ENCODE measurements around the gene CPNE6.

Gene CPNE6

DNA sequence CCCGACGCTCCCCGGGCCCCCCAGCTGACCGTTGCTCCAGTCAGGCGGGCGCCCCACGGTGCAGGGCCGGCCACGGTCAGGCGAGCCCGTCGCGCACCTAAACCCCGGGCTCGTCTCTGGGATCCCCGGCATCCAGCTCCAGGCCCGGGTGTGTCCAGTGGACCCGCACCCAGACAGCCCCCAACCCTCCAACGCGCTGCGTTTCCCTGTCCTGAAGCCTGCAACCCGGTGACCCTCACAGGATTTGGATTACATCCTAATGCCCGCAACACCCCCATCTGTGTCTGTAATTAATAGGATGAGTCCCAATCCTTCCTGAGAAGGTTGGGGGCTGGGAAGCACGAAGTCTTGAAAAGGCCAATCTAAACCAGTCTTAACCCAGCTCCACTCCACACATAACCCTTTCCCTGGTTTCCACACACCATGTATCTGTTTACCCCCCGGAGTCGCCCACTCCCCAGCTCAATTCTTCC, 10.4 kb downstream of the CPNE6 start:
- Histone ChIP-seq H3K9me3 (ENCODE audit: control insufficient read depth, insufficient read depth, low read depth, low read length) (no peaks in the 10 kb centered on the region), H3K36me3 (ENCODE audit: control insufficient read depth in 2 of 2, insufficient read depth in 1 of 2, low read length in 2 of 2) (no peaks in the 10 kb centered on the region), H3K4me3 (ENCODE audit: low read depth, low read length) (peak overlapping the region; percentile 58; the same call in 1 of the 2 replicates), H3K4me1 (ENCODE audit: control insufficient read depth, insufficient read depth, low read length) (peaks cover 10% of the 10 kb centered on the region), H3K27ac (ENCODE audit: extremely low read depth, low read depth, low read length) (no peak overlapping the region; the same call in 1 of the 2 replicates)
- POLR2A ChIA-PET, result interaction anchor here (1.2 to 3.7 kb wide), 7 partner anchors 9 to 65 kb away, joined by 4 to 27 read pairs (median 7); partner anchors contain the start of genes DCAF11, EMC9, NRL and PCK2
- CTCF ChIA-PET, result interaction anchor here (0.5 to 6.0 kb wide), 6 partner anchors 10 to 86 kb away, joined by 3 to 77 read pairs (median 7); partner anchors contain the start of gene PCK2
- TF ChIP-seq ZNF175 (tag by site-specific recombination; IDR thresholded peaks at IDR 0.05), result no peak
- no peak for TF ChIP-seq ZNF146 (tag by site-specific recombination; IDR thresholded peaks at IDR 0.05)
- TF ChIP-seq ZNF37A (tag by site-specific recombination; IDR thresholded peaks at IDR 0.05), result no peak
- TF ChIP-seq MEIS1 (CRISPR knock-in tag; IDR thresholded peaks at IDR 0.05; ENCODE audit: borderline replicate concordance), result no peak
- no peak for TF ChIP-seq ZNF2 (tag by site-specific recombination; IDR thresholded peaks at IDR 0.05)
- TF ChIP-seq ZNF623 (tag by site-specific recombination; IDR thresholded peaks at IDR 0.05), result no peak
- no peak for TF ChIP-seq ZNF423 (tag by site-specific recombination; IDR thresholded peaks at IDR 0.05)
- TF ChIP-seq ZSCAN23 (tag by site-specific recombination; IDR thresholded peaks at IDR 0.05), result no peak
- TF ChIP-seq HOXC10 (CRISPR knock-in tag; IDR thresholded peaks at IDR 0.05), result no peak
- TF ChIP-seq SP3 (tag by site-specific recombination; IDR thresholded peaks at IDR 0.05), result no peak
- TF ChIP-seq OSR2 (tag by site-specific recombination; IDR thresholded peaks at IDR 0.05), result no peak
- peak; percentile 48; the same call in 1 of the 2 replicates for TF ChIP-seq EGR2 (tag by site-specific recombination; IDR thresholded peaks at IDR 0.05; ENCODE audit: low read depth)
- no peak for TF ChIP-seq ZNF394 (tag by site-specific recombination; IDR thresholded peaks at IDR 0.05; ENCODE audit: borderline replicate concordance)
- TF ChIP-seq, protein P1, sequence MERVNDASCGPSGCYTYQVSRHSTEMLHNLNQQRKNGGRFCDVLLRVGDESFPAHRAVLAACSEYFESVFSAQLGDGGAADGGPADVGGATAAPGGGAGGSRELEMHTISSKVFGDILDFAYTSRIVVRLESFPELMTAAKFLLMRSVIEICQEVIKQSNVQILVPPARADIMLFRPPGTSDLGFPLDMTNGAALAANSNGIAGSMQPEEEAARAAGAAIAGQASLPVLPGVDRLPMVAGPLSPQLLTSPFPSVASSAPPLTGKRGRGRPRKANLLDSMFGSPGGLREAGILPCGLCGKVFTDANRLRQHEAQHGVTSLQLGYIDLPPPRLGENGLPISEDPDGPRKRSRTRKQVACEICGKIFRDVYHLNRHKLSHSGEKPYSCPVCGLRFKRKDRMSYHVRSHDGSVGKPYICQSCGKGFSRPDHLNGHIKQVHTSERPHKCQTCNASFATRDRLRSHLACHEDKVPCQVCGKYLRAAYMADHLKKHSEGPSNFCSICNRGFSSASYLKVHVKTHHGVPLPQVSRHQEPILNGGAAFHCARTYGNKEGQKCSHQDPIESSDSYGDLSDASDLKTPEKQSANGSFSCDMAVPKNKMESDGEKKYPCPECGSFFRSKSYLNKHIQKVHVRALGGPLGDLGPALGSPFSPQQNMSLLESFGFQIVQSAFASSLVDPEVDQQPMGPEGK (tag by site-specific recombination; IDR thresholded peaks at IDR 0.05), result no peak
- TF ChIP-seq ZFP41 (tag by site-specific recombination; IDR thresholded peaks at IDR 0.05; ENCODE audit: borderline replicate concordance), result no peak
- TF ChIP-seq ZNF112 (tag by site-specific recombination; IDR thresholded peaks at IDR 0.05), result no peak
- TF ChIP-seq, protein P2, sequence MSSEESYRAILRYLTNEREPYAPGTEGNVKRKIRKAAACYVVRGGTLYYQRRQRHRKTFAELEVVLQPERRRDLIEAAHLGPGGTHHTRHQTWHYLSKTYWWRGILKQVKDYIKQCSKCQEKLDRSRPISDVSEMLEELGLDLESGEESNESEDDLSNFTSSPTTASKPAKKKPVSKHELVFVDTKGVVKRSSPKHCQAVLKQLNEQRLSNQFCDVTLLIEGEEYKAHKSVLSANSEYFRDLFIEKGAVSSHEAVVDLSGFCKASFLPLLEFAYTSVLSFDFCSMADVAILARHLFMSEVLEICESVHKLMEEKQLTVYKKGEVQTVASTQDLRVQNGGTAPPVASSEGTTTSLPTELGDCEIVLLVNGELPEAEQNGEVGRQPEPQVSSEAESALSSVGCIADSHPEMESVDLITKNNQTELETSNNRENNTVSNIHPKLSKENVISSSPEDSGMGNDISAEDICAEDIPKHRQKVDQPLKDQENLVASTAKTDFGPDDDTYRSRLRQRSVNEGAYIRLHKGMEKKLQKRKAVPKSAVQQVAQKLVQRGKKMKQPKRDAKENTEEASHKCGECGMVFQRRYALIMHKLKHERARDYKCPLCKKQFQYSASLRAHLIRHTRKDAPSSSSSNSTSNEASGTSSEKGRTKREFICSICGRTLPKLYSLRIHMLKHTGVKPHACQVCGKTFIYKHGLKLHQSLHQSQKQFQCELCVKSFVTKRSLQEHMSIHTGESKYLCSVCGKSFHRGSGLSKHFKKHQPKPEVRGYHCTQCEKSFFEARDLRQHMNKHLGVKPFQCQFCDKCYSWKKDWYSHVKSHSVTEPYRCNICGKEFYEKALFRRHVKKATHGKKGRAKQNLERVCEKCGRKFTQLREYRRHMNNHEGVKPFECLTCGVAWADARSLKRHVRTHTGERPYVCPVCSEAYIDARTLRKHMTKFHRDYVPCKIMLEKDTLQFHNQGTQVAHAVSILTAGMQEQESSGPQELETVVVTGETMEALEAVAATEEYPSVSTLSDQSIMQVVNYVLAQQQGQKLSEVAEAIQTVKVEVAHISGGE (tag by site-specific recombination; conservative IDR thresholded peaks at IDR 0.05; ENCODE audit: low read depth), result no peak
- no peak for TF ChIP-seq ZNF624 (tag by site-specific recombination; IDR thresholded peaks at IDR 0.05)
- TF ChIP-seq, protein P3, sequence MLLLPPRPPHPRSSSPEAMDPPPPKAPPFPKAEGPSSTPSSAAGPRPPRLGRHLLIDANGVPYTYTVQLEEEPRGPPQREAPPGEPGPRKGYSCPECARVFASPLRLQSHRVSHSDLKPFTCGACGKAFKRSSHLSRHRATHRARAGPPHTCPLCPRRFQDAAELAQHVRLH (tag by site-specific recombination; IDR thresholded peaks at IDR 0.05), result no peak
- no peak for TF ChIP-seq ZNF391 (tag by site-specific recombination; IDR thresholded peaks at IDR 0.05; ENCODE audit: borderline replicate concordance, low read depth)
- no peak for TF ChIP-seq ZBTB48 (tag by site-specific recombination; IDR thresholded peaks at IDR 0.05)
- TF ChIP-seq ZBTB21 (tag by site-specific recombination; IDR thresholded peaks at IDR 0.05), result no peak
- TF ChIP-seq ZNF600 (tag by site-specific recombination; IDR thresholded peaks at IDR 0.05), result no peak
- TF ChIP-seq, protein P4, sequence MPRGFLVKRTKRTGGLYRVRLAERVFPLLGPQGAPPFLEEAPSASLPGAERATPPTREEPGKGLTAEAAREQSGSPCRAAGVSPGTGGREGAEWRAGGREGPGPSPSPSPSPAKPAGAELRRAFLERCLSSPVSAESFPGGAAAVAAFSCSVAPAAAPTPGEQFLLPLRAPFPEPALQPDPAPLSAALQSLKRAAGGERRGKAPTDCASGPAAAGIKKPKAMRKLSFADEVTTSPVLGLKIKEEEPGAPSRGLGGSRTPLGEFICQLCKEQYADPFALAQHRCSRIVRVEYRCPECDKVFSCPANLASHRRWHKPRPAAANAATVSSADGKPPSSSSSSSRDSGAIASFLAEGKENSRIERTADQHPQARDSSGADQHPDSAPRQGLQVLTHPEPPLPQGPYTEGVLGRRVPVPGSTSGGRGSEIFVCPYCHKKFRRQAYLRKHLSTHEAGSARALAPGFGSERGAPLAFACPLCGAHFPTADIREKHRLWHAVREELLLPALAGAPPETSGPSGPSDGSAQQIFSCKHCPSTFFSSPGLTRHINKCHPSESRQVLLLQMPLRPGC (tag by site-specific recombination; IDR thresholded peaks at IDR 0.05), result no peak
- no peak for TF ChIP-seq ZNF548 (tag by site-specific recombination; IDR thresholded peaks at IDR 0.05)
- TF ChIP-seq ZNF16 (tag by site-specific recombination; IDR thresholded peaks at IDR 0.05; ENCODE audit: low read depth), result no peak
- TF ChIP-seq, protein P5, sequence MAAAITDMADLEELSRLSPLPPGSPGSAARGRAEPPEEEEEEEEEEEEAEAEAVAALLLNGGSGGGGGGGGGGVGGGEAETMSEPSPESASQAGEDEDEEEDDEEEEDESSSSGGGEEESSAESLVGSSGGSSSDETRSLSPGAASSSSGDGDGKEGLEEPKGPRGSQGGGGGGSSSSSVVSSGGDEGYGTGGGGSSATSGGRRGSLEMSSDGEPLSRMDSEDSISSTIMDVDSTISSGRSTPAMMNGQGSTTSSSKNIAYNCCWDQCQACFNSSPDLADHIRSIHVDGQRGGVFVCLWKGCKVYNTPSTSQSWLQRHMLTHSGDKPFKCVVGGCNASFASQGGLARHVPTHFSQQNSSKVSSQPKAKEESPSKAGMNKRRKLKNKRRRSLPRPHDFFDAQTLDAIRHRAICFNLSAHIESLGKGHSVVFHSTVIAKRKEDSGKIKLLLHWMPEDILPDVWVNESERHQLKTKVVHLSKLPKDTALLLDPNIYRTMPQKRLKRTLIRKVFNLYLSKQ (tag by site-specific recombination; IDR thresholded peaks at IDR 0.05; ENCODE audit: borderline replicate concordance), result no peak
- 0 out of 2 replicates have a peak, but pooled peaks have one; percentile 14 for TF ChIP-seq ZBTB20 (tag by site-specific recombination; IDR thresholded peaks at IDR 0.05)
- TF ChIP-seq ZNF701 (tag by site-specific recombination; IDR thresholded peaks at IDR 0.05), result no peak
- TF ChIP-seq, protein P6, sequence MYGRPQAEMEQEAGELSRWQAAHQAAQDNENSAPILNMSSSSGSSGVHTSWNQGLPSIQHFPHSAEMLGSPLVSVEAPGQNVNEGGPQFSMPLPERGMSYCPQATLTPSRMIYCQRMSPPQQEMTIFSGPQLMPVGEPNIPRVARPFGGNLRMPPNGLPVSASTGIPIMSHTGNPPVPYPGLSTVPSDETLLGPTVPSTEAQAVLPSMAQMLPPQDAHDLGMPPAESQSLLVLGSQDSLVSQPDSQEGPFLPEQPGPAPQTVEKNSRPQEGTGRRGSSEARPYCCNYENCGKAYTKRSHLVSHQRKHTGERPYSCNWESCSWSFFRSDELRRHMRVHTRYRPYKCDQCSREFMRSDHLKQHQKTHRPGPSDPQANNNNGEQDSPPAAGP (tag by site-specific recombination; IDR thresholded peaks at IDR 0.05), result 0 out of 2 replicates have a peak, but pooled peaks have one; percentile 1

Data from HEK293 (cell line).